PC-3 (cell line): ENCODE measurements around the gene PDIK1L. TPM values are rescaled to one million over a fixed set of nuclear protein-coding genes. Genes with fewer than 3 reads are reported as not detected.

ENCODE experiments used
- ATAC-seq: fragments of 200-7000 bp; cut with Tn5 transposase; 2 replicates; pipeline ENCODE4 v1.9.1; 2020; ENCODE audit warnings: mild to moderate bottlenecking, moderate library complexity
- BruUV-seq: library from RNA; stranded (reverse); fragments of 400-500 nt; replicated peaks from 2 replicates; lab custom pipeline; 2021; lab: Mats Ljungman, UMichigan
- CTCF ChIA-PET: fragments of 300-600 bp; sonication (Branson Sonifier 250); formaldehyde crosslinking; loops from one replicate; lab custom pipeline; 2022; ENCODE audit warnings: antibody characterized with exemption; lab: Charles Lee
- POLR2A ChIA-PET: fragments of 300-600 bp; sonication (Branson Sonifier 250); formaldehyde crosslinking; loops from one replicate; lab custom pipeline; 2022; ENCODE audit warnings: antibody characterized with exemption; ENCODE audit not compliant: unreplicated experiment; lab: Charles Lee
- DNase-seq: peaks from one replicate; pipeline ENCODE4 v3.0.0-alpha.2; 2015
- H2AFZ ChIP-seq: fragments of 300-600 bp; sonication (generic); 2 replicates; pipeline ENCODE4 v1.6.0; 2016; ENCODE audit warnings: antibody characterized with exemption, low read length
- H3F3A ChIP-seq: fragments of 300-600 bp; sonication (generic); one replicate; pipeline ENCODE4 v1.6.0; 2017; ENCODE audit warnings: antibody characterized with exemption, low read length, control low read depth, mild to moderate bottlenecking; ENCODE audit not compliant: unreplicated experiment
- H3K27ac ChIP-seq: fragments of 300-600 bp; sonication (generic); 2 replicates; pipeline ENCODE4 v1.5.1; 2016; ENCODE audit warnings: mild to moderate bottlenecking, low read length
- H3K27me3 ChIP-seq: fragments of 300-600 bp; sonication (generic); 2 replicates; pipeline ENCODE4 v1.6.1; 2016; ENCODE audit warnings: low read length, mixed read lengths
- H3K36me3 ChIP-seq: fragments of 300-600 bp; sonication (generic); 2 replicates; pipeline ENCODE4 v1.6.1; 2016; ENCODE audit warnings: low read depth, mixed run types, low read length, mixed read lengths
- H3K4me1 ChIP-seq: fragments of 300-600 bp; sonication (generic); 2 replicates; pipeline ENCODE4 v1.5.1; 2016; ENCODE audit warnings: low read length; ENCODE audit not compliant: insufficient read depth
- H3K4me2 ChIP-seq: fragments of 300-600 bp; sonication (generic); 2 replicates; pipeline ENCODE4 v1.6.0; 2016; ENCODE audit warnings: low read length
- H3K4me3 ChIP-seq: fragments of 300-600 bp; sonication (generic); 2 replicates; pipeline ENCODE4 v1.5.1; 2016; ENCODE audit warnings: mild to moderate bottlenecking, low read length, mixed read lengths
- H3K79me2 ChIP-seq: fragments of 300-600 bp; sonication (generic); 2 replicates; pipeline ENCODE4 v1.6.1; 2017; ENCODE audit warnings: low read length, mixed read lengths
- H3K9ac ChIP-seq: fragments of 300-600 bp; sonication (generic); 2 replicates; pipeline ENCODE4 v1.6.0; 2016; ENCODE audit warnings: mild to moderate bottlenecking, low read length
- H3K9me2 ChIP-seq: fragments of 300-600 bp; sonication (generic); replicated peaks from 2 replicates; pipeline ENCODE4 v1.6.1; 2016; ENCODE audit warnings: mixed run types, low read length, mixed read lengths
- H3K9me3 ChIP-seq: fragments of 300-600 bp; sonication (generic); 2 replicates; pipeline ENCODE4 v1.6.1; 2016; ENCODE audit warnings: low read length, mixed read lengths
- H4K20me1 ChIP-seq: fragments of 300-600 bp; sonication (generic); 2 replicates; pipeline ENCODE4 v1.6.1; 2016; ENCODE audit warnings: low read length, mixed read lengths
- EZH2 ChIP-seq: fragments of 300-600 bp; sonication (generic); IDR thresholded peaks from one replicate; pipeline ENCODE4 v1.6.1; 2017; ENCODE audit warnings: antibody characterized with exemption, mild to moderate bottlenecking, low read length; ENCODE audit not compliant: unreplicated experiment
- EZH2phosphoT487 ChIP-seq: fragments of 300-600 bp; sonication (generic); IDR thresholded peaks from 2 replicates; pipeline ENCODE4 v1.6.1; 2018; ENCODE audit warnings: mild to moderate bottlenecking, antibody characterized with exemption, low read length, borderline replicate concordance
- intact Hi-C: fragments of 100-400 bp; cut with micrococcal nuclease; formaldehyde crosslinking; loops from 2 replicates; pipeline ENCODE4 v1.9.0; 2023
- total RNA-seq: library from RNA; depleted of rRNA; stranded (reverse); fragments of >200 nt; gene quantifications from 2 replicates; pipeline ENCODE4 v1.2.3, GENCODE V29; 2014
- TF ChIP-seq, protein P1 (sequence below): fragments of 300-600 bp; sonication (generic); conservative IDR thresholded peaks from 2 replicates; pipeline ENCODE4 v1.5.1; 2017; ENCODE audit warnings: antibody characterized with exemption, low read depth, mild to moderate bottlenecking, low read length

Gene PDIK1L
- total RNA-seq, 1 experiment from 2014 or later, result 5.2 TPM

GRCh38 chr1:26138974-26139558 lies 27.4 kb downstream of the PDIK1L start:
- CTCF ChIA-PET, result no interaction called here

GRCh38 chr1:26142159-26142558 lies 30.5 kb downstream of the PDIK1L start:
- H3K4me1 ChIP-seq, result no peaks in the 10 kb centered on the region
- intact Hi-C loops, result no loop called here
- POLR2A ChIA-PET, result no interaction called here
- H3K79me2 ChIP-seq, result no peaks in the 10 kb centered on the region
- no peak overlapping the region for H3K4me2 ChIP-seq
- no peaks in the 10 kb centered on the region for H3K36me3 ChIP-seq
- CTCF ChIA-PET, result no interaction called here
- ATAC-seq (no peak), DNase-seq (peak; percentile 26)
- H3K9me3 ChIP-seq, result no peaks in the 10 kb centered on the region
- TF ChIP-seq EZH2phosphoT487 (no peak), EZH2 (no peak)
- TF ChIP-seq, protein P1, sequence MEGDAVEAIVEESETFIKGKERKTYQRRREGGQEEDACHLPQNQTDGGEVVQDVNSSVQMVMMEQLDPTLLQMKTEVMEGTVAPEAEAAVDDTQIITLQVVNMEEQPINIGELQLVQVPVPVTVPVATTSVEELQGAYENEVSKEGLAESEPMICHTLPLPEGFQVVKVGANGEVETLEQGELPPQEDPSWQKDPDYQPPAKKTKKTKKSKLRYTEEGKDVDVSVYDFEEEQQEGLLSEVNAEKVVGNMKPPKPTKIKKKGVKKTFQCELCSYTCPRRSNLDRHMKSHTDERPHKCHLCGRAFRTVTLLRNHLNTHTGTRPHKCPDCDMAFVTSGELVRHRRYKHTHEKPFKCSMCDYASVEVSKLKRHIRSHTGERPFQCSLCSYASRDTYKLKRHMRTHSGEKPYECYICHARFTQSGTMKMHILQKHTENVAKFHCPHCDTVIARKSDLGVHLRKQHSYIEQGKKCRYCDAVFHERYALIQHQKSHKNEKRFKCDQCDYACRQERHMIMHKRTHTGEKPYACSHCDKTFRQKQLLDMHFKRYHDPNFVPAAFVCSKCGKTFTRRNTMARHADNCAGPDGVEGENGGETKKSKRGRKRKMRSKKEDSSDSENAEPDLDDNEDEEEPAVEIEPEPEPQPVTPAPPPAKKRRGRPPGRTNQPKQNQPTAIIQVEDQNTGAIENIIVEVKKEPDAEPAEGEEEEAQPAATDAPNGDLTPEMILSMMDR, result no peak
- no peaks in the 10 kb centered on the region for H3K9me2 ChIP-seq
- H3K27ac ChIP-seq, result no peak overlapping the region
- no peak overlapping the region for H2AFZ ChIP-seq
- H3K9ac ChIP-seq, result no peak overlapping the region
- no peaks in the 10 kb centered on the region for H4K20me1 ChIP-seq
- no peaks in the 10 kb centered on the region for H3F3A ChIP-seq
- no peaks in the 10 kb centered on the region for H3K27me3 ChIP-seq
- BruUV-seq, result no TSS peak
- no peak overlapping the region for H3K4me3 ChIP-seq

More at GRCh38 chr1:26138974-26139558, 27.4 kb downstream of the PDIK1L start:
- Histone ChIP-seq H3K4me3 (no peak overlapping the region), H3K36me3 (no peaks in the 10 kb centered on the region), H3K27ac (no peak overlapping the region), H3K9me3 (no peaks in the 10 kb centered on the region), H3K27me3 (no peaks in the 10 kb centered on the region), H3K9me2 (no peaks in the 10 kb centered on the region), H3K4me1 (no peaks in the 10 kb centered on the region), H3K79me2 (no peaks in the 10 kb centered on the region), H2AFZ (no peak overlapping the region), H3F3A (no peaks in the 10 kb centered on the region), H3K9ac (no peak overlapping the region), H4K20me1 (no peaks in the 10 kb centered on the region), H3K4me2 (no peak overlapping the region)
- no TSS peak for BruUV-seq
- TF ChIP-seq, protein P1, result no peak
- no peak for TF ChIP-seq EZH2
- TF ChIP-seq EZH2phosphoT487, result no peak
- intact Hi-C loops, result no loop called here
- ATAC-seq (no peak), DNase-seq (no peak)
- POLR2A ChIA-PET, result interaction anchor here (0.6 kb wide), 1 partner anchor 12 kb away, joined by 5 read pairs; no protein-coding TSS in a partner anchor
